Hematopoietic multipotent progenitor cell treated with erythropoietin and hydrocortisone succinate and interleukin-3 and kit ligand, for 17 days (in vitro differentiated cells): ENCODE data around the gene PHOX2B.
"Not testable (repeated sequence)": the region's sequence is repeated elsewhere in the genome, so short reads cannot be mapped to it uniquely, and the experiment has no call there.

Experiments
- DNase-seq: peaks from one replicate; pipeline ENCODE4 v3.0.0-alpha.2; 2015; ENCODE audit warnings: low spot score

Gene PHOX2B

GRCh38 chr4:41712425-41712824 lies 36.1 kb downstream of the PHOX2B start:
- no peak for DNase-seq

GRCh38 chr4:41711654-41712053 lies 36.9 kb downstream of the PHOX2B start:
- DNase-seq: not testable (repeated sequence)

- DNase-seq: no peak
These were observed 38.6 kb downstream of the PHOX2B start for GRCh38 chr4:41709844-41710481.

GRCh38 chr4:41703785-41704184 lies 44.7 kb downstream of the PHOX2B start:
- no peak for DNase-seq

- DNase-seq: no peak
These were observed 45.8 kb downstream of the PHOX2B start for GRCh38 chr4:41702770-41703169.

- DNase-seq: no peak
These were observed 46.5 kb downstream of the PHOX2B start for GRCh38 chr4:41701983-41702382.

- no peak for DNase-seq
These were observed 51.8 kb downstream of the PHOX2B start for GRCh38 chr4:41696763-41697162.

GRCh38 chr4:41696131-41696530 lies 52.4 kb downstream of the PHOX2B start:
- no peak for DNase-seq
